Measurements from ENCODE around the gene MISP3. TPM values are rescaled to one million over a fixed set of nuclear protein-coding genes. Genes with fewer than 3 reads are reported as not detected.

MISP3 gene
- total and polyA plus RNA-seq, 2 of the 8 experiments (the other 6 are each of a cell fraction or from before 2014, with no cell fraction given): 0.74 to 1.4 TPM

DNA sequence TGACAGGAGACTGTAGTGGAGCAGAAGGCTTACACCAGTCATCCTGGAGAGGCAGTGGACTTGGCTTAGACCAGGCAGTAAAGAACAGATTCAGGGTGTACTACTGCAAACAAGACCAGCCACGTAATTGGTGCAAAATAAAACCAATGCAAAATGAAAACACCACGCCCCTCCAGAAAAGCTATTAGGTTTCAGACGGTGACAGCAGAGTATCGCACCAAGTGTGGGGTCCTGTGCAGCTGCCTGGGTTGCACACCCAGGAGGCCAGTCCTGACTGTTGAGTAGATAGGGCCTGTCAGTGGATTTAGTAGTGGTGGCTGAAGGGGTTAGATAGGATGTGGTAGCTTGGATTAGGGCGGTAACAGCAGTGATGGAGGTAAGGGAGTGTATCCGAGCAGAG is 50.3 kb downstream of the MISP3 start:
- Histone ChIP-seq H3K23me2 (ENCODE audit: low read depth, low read length) (peaks cover 5% of the 10 kb centered on the region), H2BK20ac (ENCODE audit: low read length) (no peak overlapping the region), H3K79me2 (ENCODE audit: control insufficient read depth in 1 of 2, insufficient read depth in 2 of 2, low read length in 2 of 2) (no peaks in the 10 kb centered on the region), H2AK5ac (ENCODE audit: low read depth, low read length) (no peak overlapping the region), H3K27me3 (replicated peaks in 1 of 4; ENCODE audit: control insufficient read depth in 3 of 4, extremely low read depth in 1 of 4, insufficient read depth in 3 of 4, low read length in 3 of 4) (no peaks in the 10 kb centered on the region), H4K91ac (replicated peaks; ENCODE audit: insufficient read length, low read length) (no peak overlapping the region), H3K4me3 (ENCODE audit: extremely low read depth in 1 of 4, insufficient read depth in 2 of 4, low read depth in 3 of 4, low read length in 4 of 4) (no peak overlapping the region), H3K4ac (replicated peaks; ENCODE audit: insufficient read length, low read depth, low read length) (no peak overlapping the region), H2BK15ac (ENCODE audit: low read length) (no peak overlapping the region), H3K18ac (ENCODE audit: extremely low read depth, low read length) (no peak overlapping the region), H3K4me1 (replicated peaks in 1 of 4; ENCODE audit: control insufficient read depth in 3 of 4, insufficient read depth in 4 of 4, low read length in 3 of 4) (peaks cover 0 to 8% (median 6%) of the 10 kb centered on the region in 4 experiments; a peak in 5 of 7 replicates), H3K9me3 (ENCODE audit: insufficient read depth in 2 of 2, low read depth in 1 of 2, low read length in 1 of 2) (no peaks in the 10 kb centered on the region), H3K9ac (replicated peaks in 1 of 4; ENCODE audit: extremely low read depth in 1 of 4, low read depth in 3 of 4, low read length in 3 of 4) (no peak overlapping the region), H4K20me1 (replicated peaks in 1 of 2; ENCODE audit: control insufficient read depth in 1 of 2, insufficient read depth in 2 of 2, low read length in 2 of 2) (peaks cover 0 to 12% of the 10 kb centered on the region in 2 experiments), H3K79me1 (ENCODE audit: low read depth, low read length) (no peaks in the 10 kb centered on the region), H3K23ac (ENCODE audit: insufficient read length) (no peak overlapping the region), H3K56ac (replicated peaks; ENCODE audit: insufficient read length, low read depth, low read length) (no peak overlapping the region), H3K4me2 (ENCODE audit: insufficient read depth in 1 of 2, low read depth in 2 of 2, low read length in 2 of 2) (no peak overlapping the region), H3K27ac (ENCODE audit: low read depth, low read length) (no peak overlapping the region), H2BK5ac (ENCODE audit: low read depth, low read length) (no peak overlapping the region), H4K8ac (ENCODE audit: extremely low read depth, insufficient read depth, low read length) (no peak overlapping the region), H3K36me3 (ENCODE audit: control insufficient read depth in 2 of 4, insufficient read depth in 4 of 4, low read length in 3 of 4) (peaks cover 2 to 27% (median 13%) of the 10 kb centered on the region in 4 experiments; a peak in 6 of 8 replicates), H4K5ac (ENCODE audit: insufficient read length, low read depth, low read length) (no peak overlapping the region), H2BK12ac (ENCODE audit: low read depth, low read length) (no peak overlapping the region), H2BK120ac (replicated peaks; ENCODE audit: low read depth, low read length) (no peak overlapping the region), H2AFZ (ENCODE audit: low read length) (no peak overlapping the region), H3K14ac (ENCODE audit: insufficient read length) (no peak overlapping the region)
- DNase-seq (ENCODE audit: low read depth in 1 of 2, low spot score in 2 of 2) (no peak), FAIRE-seq (no peak)
- POLR2A ChIA-PET (ENCODE audit: partially characterized antibody): interaction anchor here (1.0 to 11.0 kb wide), 3 partner anchors 8 to 198 kb away, joined by 4 to 109 read pairs (median 6); partner anchors contain the start of gene ASF1B
- CTCF ChIA-PET (ENCODE audit: partially characterized antibody): interaction anchor here (0.6 to 3.4 kb wide), 5 partner anchors 8 to 45 kb away, joined by 3 to 15 read pairs (median 3); partner anchors contain the start of gene ASF1B
- WGBS, 2 experiments (ENCODE audit: extremely low coverage in 1 of 2, insufficient coverage in 1 of 2, insufficient read length in 1 of 2, insufficient replicate concordance in 2 of 2, low coverage in 1 of 2, low lambda C conversion rate in 2 of 2, missing lambda C conversion rate in 1 of 2): 96% methylated on average over 6 of the region's 6 CpGs; no CpG with 5 or more reads in 1 of the 2 experiments
- TF ChIP-seq FOSL1 (IDR thresholded peaks at IDR 0.05; ENCODE audit: insufficient read depth, low read depth, low read length): no peak
- no peak for TF ChIP-seq BCL11A (IDR thresholded peaks at IDR 0.05; ENCODE audit: low read depth in 2 of 2, low read length in 2 of 2)
- TF ChIP-seq BACH1 (IDR thresholded peaks at IDR 0.05; ENCODE audit: low read length): no peak
- no peak for TF ChIP-seq HDAC2 (IDR thresholded peaks at IDR 0.05; ENCODE audit: borderline replicate concordance in 1 of 2, low read depth in 2 of 2, low read length in 2 of 2)
- no peak for TF ChIP-seq RNF2 (IDR thresholded peaks at IDR 0.05; ENCODE audit: borderline replicate concordance, low read depth, low read length, missing control alignments, poor library complexity, severe bottlenecking)
- TF ChIP-seq SIRT6 (IDR thresholded peaks at IDR 0.05; ENCODE audit: low read length): no peak
- TF ChIP-seq RAD21 (IDR thresholded peaks at IDR 0.05 in 1 of 2, conservative IDR thresholded peaks at IDR 0.05 in 1 of 2; ENCODE audit: low read depth in 2 of 2, low read length in 2 of 2): no peak
- TF ChIP-seq TCF12 (IDR thresholded peaks at IDR 0.05; ENCODE audit: low read depth, low read length): no peak
- TF ChIP-seq, protein P1, sequence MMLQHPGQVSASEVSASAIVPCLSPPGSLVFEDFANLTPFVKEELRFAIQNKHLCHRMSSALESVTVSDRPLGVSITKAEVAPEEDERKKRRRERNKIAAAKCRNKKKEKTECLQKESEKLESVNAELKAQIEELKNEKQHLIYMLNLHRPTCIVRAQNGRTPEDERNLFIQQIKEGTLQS (IDR thresholded peaks at IDR 0.05; ENCODE audit: insufficient read depth, low read depth, low read length): no peak
- TF ChIP-seq YY1 (IDR thresholded peaks at IDR 0.05; ENCODE audit: low read depth, low read length): no peak
- no peak for TF ChIP-seq CBX5 (IDR thresholded peaks at IDR 0.05; ENCODE audit: low read depth, low read length)
- no peak for TF ChIP-seq NANOG (IDR thresholded peaks at IDR 0.05; ENCODE audit: insufficient read depth, low read depth, low read length, poor library complexity, severe bottlenecking)
